Measurements from ENCODE around the gene SFMBT2.
"Not testable (repeated sequence)": the region's sequence is repeated elsewhere in the genome, so short reads cannot be mapped to it uniquely, and the experiment has no call there.

The SFMBT2 gene

DNA sequence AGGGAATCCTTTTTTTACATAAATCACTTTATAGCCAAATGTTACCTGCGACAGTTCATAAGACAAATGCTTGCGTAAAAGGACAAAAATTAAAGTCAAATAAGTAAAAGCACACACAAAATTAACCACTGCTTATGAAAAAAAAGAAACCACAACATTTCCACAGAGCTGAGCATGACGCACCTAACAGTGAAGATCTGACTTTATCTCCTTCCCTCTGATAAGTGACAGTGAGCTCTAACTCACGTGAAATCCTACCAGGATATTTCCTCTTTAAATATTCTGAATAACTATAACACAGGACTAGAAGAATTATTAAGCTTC, 225.5 kb downstream of the SFMBT2 start:
- DNase-seq (ENCODE audit: low read depth, low spot score): no peak

DNA sequence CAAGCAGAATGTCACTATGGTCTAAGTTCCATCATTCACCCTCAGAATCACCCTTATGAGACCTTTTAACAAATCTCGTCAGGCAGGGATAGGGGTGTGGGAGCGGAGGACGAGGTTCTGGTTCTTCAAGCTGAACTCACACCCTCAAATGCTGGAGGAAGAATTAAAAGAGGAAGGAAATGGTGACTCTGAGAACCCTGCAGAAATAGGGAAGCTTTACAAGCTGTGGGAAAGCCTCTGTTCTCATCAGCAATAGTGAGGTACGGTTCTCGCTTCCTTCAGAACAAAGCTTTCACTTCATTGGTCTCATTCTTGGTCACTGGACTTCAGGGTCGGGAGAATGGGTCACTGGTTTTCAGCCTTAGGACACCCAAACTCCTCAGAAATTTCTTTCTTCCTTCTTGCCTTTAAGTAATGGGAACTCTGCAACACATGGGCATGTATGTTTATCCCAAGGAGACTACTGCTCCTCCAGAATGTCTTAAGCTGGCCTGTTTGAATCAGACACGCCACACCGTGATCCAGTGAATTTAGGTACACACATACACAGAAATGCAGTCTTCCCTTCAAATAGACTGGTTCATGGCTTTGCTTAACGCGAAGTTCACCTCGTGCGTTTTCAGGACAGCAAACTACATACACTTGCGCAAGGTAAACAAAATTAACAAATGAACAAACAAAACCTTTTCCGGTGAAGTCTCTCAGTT, 226.0 kb downstream of the SFMBT2 start:
- DNase-seq (ENCODE audit: low read depth, low spot score): no peak

- DNase-seq (ENCODE audit: low read depth, low spot score): not testable (repeated sequence)
Observed at GRCh38 chr10:7184116-7184515, 226.7 kb downstream of the SFMBT2 start.

DNA sequence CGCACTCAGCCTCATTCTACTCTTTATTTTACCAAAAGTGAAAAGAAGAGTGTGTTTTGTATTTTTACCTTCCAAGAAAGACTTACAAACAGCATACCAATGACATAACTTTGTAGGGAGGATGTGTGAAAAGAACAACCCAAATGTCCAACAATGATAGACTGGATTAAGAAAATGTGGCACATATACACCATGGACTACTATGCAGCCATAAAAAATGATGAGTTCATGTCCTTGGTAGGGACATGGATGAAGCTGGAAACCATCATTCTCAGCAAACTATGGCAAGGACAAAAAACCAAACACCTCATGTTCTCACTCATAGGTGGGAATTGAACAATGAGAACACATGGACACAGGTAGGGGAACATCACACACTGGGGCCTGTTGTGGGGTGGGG, 228.5 kb downstream of the SFMBT2 start:
- DNase-seq (ENCODE audit: low read depth, low spot score): not testable (repeated sequence)

GRCh38 chr10:7181420-7181819, 229.4 kb downstream of the SFMBT2 start:
- no peak for DNase-seq (ENCODE audit: low read depth, low spot score)

GRCh38 chr10:7179536-7179935, 231.3 kb downstream of the SFMBT2 start:
- no peak for DNase-seq (ENCODE audit: low read depth, low spot score)

GRCh38 chr10:7173948-7174347, 236.9 kb downstream of the SFMBT2 start:
- no peak for DNase-seq (ENCODE audit: low read depth, low spot score)

GRCh38 chr10:7171825-7172224, 239.0 kb downstream of the SFMBT2 start:
- no peak for DNase-seq (ENCODE audit: low read depth, low spot score)

DNA sequence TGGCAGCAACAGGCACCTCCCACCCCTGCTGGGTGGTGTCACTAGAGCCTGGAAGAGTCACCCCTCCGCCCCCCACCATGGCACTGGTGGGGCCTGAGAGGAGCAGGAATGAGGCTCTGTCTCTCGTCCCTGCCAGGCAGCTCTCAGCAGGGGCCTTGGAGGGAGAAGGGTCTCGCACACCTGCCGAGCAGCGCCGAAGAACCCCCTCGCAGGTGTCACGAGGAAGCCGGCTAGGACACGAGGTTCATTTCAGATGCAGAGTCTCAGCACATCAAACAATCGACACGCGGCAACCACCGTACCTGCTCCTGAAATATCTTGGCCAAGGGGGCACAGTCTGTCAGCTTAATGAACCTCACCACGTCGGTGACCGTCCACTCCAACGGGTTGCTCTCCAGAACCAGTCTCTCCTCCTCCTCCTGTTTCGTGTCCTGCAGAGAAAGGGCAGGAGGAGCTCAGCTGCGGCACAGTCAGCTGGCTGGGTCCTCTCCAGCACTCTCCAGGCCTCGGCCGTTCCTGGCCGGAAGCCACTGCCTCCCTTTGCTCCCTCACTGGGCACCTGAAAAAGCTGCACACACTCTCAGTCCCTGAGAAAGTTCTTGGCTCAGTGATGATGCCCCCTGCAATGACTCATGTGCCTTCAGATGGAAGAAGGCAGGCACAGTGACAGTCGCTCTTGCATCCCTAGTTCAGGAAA, 240.1 kb downstream of the SFMBT2 start:
- DNase-seq (ENCODE audit: low read depth, low spot score): no peak

DNA sequence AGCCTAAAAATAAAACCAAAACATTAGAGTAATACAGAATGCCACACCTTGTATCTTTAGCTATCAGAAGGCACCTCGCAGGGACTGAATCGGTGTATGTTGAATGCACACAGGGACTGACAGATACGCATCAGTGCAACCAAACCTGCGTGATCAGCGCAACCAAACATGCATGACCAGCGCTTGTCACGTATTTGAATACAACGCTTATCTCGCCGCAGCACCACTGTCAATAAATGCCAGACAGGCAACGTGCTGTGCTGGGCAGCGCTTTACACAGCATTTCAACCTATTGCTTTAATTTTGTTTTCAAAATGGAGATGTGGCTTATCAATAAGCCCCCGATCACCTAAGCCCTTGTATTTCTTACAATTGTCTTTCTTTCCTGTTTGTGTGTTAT, 242.4 kb downstream of the SFMBT2 start:
- DNase-seq (ENCODE audit: low read depth, low spot score): no peak

- DNase-seq (ENCODE audit: low read depth, low spot score): no peak
Observed at GRCh38 chr10:7165500-7166177, 245.2 kb downstream of the SFMBT2 start.

DNA sequence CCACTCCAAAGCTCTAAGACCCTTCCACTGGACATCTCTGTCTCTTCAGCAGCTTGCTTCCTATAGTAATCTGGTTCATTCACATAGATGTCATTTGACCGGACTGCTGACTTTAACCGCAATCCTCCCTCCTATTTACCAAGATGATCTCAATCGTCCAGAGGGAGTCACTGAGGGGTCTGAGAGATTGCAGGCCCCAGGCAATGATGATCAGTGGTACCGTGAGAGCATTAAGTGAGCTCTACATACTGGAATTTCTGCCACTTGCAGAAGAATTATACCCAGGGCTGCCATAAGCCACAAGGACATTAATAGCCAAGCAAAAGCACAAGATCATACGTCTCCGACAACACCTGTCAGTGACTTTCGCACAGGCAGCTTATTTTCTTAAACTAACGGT, 245.9 kb downstream of the SFMBT2 start:
- no peak for DNase-seq (ENCODE audit: low read depth, low spot score)

GRCh38 chr10:7162331-7162730, 248.5 kb downstream of the SFMBT2 start:
- DNase-seq (ENCODE audit: low read depth, low spot score): no peak

DNA sequence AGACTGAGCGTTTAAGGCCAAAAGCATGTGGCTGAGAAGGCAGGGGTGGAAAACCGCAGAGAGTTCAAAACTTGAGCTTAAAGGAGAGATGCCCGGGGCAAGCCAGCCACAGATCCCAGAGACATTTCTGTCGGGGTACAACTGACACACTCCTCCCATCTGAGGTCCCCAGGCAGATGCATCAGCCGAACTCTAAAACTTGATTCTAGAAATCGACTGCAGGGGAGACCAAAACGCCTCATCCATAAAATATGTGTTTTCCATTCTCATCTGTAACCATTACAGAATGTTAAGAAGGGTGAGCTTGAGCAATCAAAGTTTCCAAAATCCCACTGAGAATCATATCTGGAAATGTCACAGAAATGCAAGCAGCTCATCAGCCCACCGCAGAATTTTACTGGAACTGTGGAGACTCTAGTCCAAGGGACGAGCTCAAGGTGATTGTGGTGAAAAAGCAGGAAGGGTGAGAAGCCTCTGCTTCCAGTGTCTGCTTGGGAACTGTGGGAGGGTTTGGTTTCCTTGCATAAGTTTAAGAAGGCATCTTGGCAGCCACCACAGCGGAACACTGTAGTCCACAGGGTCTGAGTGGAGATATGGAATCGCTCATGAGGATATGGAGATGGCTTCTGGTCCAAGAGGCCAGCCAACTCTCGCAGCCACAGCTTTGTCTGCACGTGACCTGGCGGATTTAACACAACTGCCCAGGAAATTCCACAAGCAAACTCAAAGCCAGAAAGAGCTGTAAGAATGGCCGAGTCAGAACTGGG, 249.2 kb downstream of the SFMBT2 start:
- peak; percentile 8 for DNase-seq (ENCODE audit: low read depth, low spot score)

- DNase-seq (ENCODE audit: low read depth, low spot score): peak; percentile 19
Observed at GRCh38 chr10:7159928-7160327, 250.9 kb downstream of the SFMBT2 start.

DNA sequence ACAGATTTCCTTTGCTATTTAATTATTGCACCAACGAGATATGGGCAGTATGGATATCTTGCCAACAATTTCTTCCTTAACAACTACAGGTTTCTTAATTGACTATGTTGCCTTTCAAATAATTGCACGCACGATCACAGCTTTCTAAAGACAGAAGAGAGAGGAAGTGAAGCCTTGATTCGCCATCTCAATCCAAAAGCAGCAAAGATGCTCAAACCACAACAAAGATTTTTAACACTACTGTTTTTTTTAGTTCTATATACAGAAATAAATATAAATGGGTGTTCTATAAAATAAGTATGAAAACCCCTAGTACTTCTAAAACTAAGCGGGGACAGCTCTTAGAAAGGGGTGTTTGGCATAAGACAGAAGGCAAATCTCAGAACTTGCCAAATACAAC, 251.3 kb downstream of the SFMBT2 start:
- no peak for DNase-seq (ENCODE audit: low read depth, low spot score)

DNA sequence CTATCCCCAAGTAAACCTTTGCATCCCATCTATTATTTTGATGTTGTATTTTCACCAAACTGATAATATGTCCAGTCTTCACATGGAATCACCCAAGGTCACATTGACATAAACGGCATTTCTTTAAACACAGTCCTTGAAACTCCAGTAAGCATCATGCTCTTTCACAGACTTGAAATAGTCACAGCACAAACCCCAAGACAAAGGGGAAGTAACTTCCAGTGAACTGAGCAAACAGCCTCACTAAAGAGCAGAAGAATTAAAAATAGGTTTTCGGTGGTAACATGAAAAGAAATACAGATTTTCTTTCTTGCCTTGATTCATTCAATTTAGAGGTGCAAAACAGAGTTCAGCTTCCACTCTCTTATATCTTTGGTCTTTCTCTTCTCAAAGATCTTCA, 253.7 kb downstream of the SFMBT2 start:
- DNase-seq (ENCODE audit: low read depth, low spot score): no peak

- peak; percentile 23 for DNase-seq (ENCODE audit: low read depth, low spot score)
Observed at GRCh38 chr10:7153750-7154149, 257.1 kb downstream of the SFMBT2 start.

DNA sequence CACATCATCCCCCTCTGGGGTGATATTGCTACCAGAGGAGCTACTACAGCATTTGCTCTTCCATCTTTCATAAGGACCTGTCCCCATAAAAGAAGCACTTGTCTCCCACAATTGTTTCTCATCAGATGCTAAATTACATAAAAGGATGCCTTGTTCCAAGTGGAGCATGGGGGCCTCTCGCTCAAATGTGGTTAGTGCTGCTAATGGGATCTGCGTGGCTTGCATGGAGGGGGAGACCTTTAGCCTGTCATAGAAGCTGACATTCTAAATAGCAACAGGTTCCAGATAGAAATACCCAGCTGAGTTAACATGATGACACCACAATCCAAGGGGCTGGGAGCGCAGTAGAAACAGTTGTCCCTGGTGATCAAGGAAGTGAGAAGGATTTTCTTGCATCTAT, 257.9 kb downstream of the SFMBT2 start:
- DNase-seq (ENCODE audit: low read depth, low spot score): no peak

DNA sequence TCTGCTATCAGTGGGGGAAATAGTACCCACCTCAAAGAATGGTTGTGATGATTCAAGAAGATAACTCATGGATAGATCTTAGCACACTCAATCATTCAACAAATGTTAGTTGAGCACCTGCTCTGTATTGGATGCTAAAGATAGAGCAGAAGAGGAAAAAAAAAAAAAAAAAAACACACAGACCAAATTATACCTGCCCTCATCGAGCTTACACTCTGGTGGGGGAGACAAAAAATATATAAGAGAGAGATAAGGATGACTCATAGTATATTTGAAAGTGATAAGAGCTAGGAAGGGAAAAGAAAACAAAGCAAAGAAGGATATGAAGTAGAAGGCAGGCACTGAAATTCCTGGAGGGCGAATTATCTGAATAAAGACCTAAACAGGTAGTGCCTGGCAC, 258.5 kb downstream of the SFMBT2 start:
- no peak for DNase-seq (ENCODE audit: low read depth, low spot score)

DNA sequence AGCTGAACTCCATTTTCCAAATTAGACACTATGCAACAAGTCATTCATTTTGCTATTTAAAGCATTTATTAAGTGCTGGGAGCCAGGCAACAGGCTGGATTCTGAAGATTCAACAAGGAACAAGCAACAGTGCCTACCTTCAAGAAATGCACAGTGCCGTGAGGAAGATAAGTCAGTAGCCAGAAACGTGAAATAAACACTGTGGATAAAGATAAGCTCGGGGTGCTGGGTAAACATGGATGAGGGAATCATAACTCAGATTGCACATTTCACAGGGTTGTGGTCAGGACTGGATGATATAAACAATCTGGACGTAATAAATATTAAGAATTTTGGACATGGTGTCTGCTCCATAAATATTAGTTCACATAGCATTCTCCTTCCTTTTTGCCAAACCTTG, 259.3 kb downstream of the SFMBT2 start:
- no peak for DNase-seq (ENCODE audit: low read depth, low spot score)

DNA sequence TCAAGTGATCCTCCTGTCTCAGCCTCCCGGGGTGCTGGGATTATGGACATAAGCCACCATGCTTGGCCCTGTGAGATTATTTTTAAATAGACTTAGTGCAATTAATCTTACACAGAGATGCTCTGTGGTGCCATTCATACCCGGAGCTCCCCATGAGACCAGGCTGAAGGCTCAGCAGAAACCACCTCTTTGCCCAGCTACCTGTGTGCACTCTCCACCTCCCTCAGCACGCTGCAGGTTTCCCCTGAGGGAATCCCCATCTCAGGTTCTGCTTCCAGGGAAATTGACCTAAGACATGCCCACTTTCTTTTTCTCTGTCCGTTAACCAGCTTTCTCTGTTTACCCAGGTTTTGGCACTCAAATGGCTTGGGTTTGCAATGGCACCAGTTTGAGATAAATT, 260.5 kb downstream of the SFMBT2 start:
- no peak for DNase-seq (ENCODE audit: low read depth, low spot score)
